H9 (cell line): ENCODE measurements around the gene EML4. TPM values are rescaled to one million over a fixed set of nuclear protein-coding genes. Genes with fewer than 3 reads are reported as not detected.

Experiments used
- DNase-seq: peaks from one replicate; pipeline ENCODE4 v3.0.0-alpha.2; 2017
- H2AFZ ChIP-seq: one replicate; pipeline ENCODE4 v1.6.1; 2013; ENCODE audit warnings: mild to moderate bottlenecking, low read length, control low read depth, moderate library complexity
- H2AK5ac ChIP-seq: 2 replicates; pipeline ENCODE4 v1.6.1; 2013; ENCODE audit warnings: low read length, control low read depth, mixed read lengths; ENCODE audit not compliant: insufficient read length
- H2BK120ac ChIP-seq: one replicate; pipeline ENCODE4 v1.6.1; 2013; ENCODE audit warnings: low read depth, mild to moderate bottlenecking, low read length, control low read depth, inconsistent platforms; ENCODE audit not compliant: poor library complexity, severe bottlenecking
- H2BK12ac ChIP-seq: 2 replicates; pipeline ENCODE4 v1.6.1; 2013; ENCODE audit warnings: low read length, control low read depth, mixed read lengths, low read depth; ENCODE audit not compliant: insufficient read length
- H2BK15ac ChIP-seq: 2 replicates; pipeline ENCODE4 v1.6.1; 2013; ENCODE audit warnings: low read depth, low read length, control low read depth
- H2BK20ac ChIP-seq: one replicate; pipeline ENCODE4 v1.6.1; 2013; ENCODE audit warnings: low read depth, mild to moderate bottlenecking, low read length, control low read depth, inconsistent platforms; ENCODE audit not compliant: poor library complexity, severe bottlenecking
- H2BK5ac ChIP-seq: 2 replicates; pipeline ENCODE4 v1.6.1; 2013; ENCODE audit warnings: low read length, control low read depth, mixed read lengths; ENCODE audit not compliant: insufficient read length
- H3K14ac ChIP-seq: 2 replicates; pipeline ENCODE4 v1.6.1; 2013; ENCODE audit warnings: low read length, control low read depth; ENCODE audit not compliant: insufficient read depth
- H3K18ac ChIP-seq: 2 replicates; pipeline ENCODE4 v1.6.1; 2013; ENCODE audit warnings: low read depth, mild to moderate bottlenecking, mixed read lengths, low read length, control low read depth; ENCODE audit not compliant: insufficient read length
- H3K23ac ChIP-seq: 2 replicates; pipeline ENCODE4 v1.6.1; 2013; ENCODE audit warnings: low read length, control low read depth, mixed read lengths, low read depth; ENCODE audit not compliant: insufficient read length
- H3K23me2 ChIP-seq: 2 replicates; pipeline ENCODE4 v1.6.1; 2013; ENCODE audit warnings: low read depth, mild to moderate bottlenecking, mixed read lengths, low read length, control low read depth; ENCODE audit not compliant: insufficient read length, poor library complexity, severe bottlenecking
- H3K27ac ChIP-seq: 2 replicates; pipeline ENCODE4 v1.5.1; 2013; ENCODE audit warnings: low read length, control low read depth, mixed read lengths, low read depth; ENCODE audit not compliant: insufficient read length
- H3K27me3 ChIP-seq: 2 replicates; pipeline ENCODE4 v1.6.1; 2013; ENCODE audit warnings: low read length, control low read depth, inconsistent platforms; ENCODE audit not compliant: insufficient read depth
- H3K4ac ChIP-seq: 2 replicates; pipeline ENCODE4 v1.6.1; 2013; ENCODE audit warnings: low read depth, mild to moderate bottlenecking, control low read depth, inconsistent platforms, low read length, moderate library complexity
- H3K4me1 ChIP-seq: 2 replicates; pipeline ENCODE4 v1.6.1; 2013; ENCODE audit warnings: low read length, control low read depth, inconsistent platforms; ENCODE audit not compliant: insufficient read depth
- H3K4me2 ChIP-seq: 2 replicates; pipeline ENCODE4 v1.6.1; 2013; ENCODE audit warnings: low read length, control low read depth, mixed read lengths; ENCODE audit not compliant: insufficient read length, insufficient read depth
- H3K56ac ChIP-seq: 2 replicates; pipeline ENCODE4 v1.6.1; 2013; ENCODE audit warnings: low read depth, mild to moderate bottlenecking, mixed read lengths, low read length, control low read depth; ENCODE audit not compliant: insufficient read length
- H3K79me1 ChIP-seq: 2 replicates; pipeline ENCODE4 v1.6.1; 2013; ENCODE audit warnings: low read depth, mild to moderate bottlenecking, moderate library complexity, low read length, control low read depth, inconsistent platforms; ENCODE audit not compliant: insufficient read depth, poor library complexity, severe bottlenecking
- H3K79me2 ChIP-seq: 2 replicates; pipeline ENCODE4 v1.6.1; 2013; ENCODE audit warnings: low read length, control low read depth, inconsistent platforms; ENCODE audit not compliant: insufficient read depth
- H3K9ac ChIP-seq: 2 replicates; pipeline ENCODE4 v1.6.1; 2013; ENCODE audit warnings: low read length, control low read depth, mixed read lengths; ENCODE audit not compliant: insufficient read length; ENCODE audit errors: extremely low read depth
- H3K9me3 ChIP-seq: one replicate; pipeline ENCODE4 v1.6.1; 2013; ENCODE audit warnings: low read depth, low read length, inconsistent platforms; ENCODE audit not compliant: control insufficient read depth
- H3T11ph ChIP-seq: one replicate; pipeline ENCODE4 v1.6.1; 2013; ENCODE audit warnings: mild to moderate bottlenecking, low read length, control low read depth, inconsistent platforms
- H4K20me1 ChIP-seq: one replicate; pipeline ENCODE4 v1.6.1; 2013; ENCODE audit not compliant: control insufficient read depth, insufficient read length, insufficient read depth
- H4K5ac ChIP-seq: 2 replicates; pipeline ENCODE4 v1.6.1; 2013; ENCODE audit warnings: low read depth, mild to moderate bottlenecking, mixed read lengths, low read length, control low read depth; ENCODE audit not compliant: insufficient read length
- H4K8ac ChIP-seq: replicated peaks from 2 replicates; pipeline ENCODE4 v1.6.1; 2013; ENCODE audit warnings: low read length, control low read depth, mixed read lengths, low read depth; ENCODE audit not compliant: insufficient read length
- H4K91ac ChIP-seq: 2 replicates; pipeline ENCODE4 v1.6.1; 2013; ENCODE audit warnings: low read depth, mild to moderate bottlenecking, moderate library complexity, mixed read lengths, low read length, control low read depth; ENCODE audit not compliant: insufficient read length
- H3K27ac Mint-ChIP-seq, 3 experiments: 2 replicates in 2 of 3; 3 replicates in 1 of 3; pipeline ENCODE4 v1.8.0; 2020 to 2021; ENCODE audit warnings: mixed read lengths in 3 of 3, mild to moderate bottlenecking in 1 of 3, moderate library complexity in 1 of 3
- H3K27me3 Mint-ChIP-seq: 2 replicates; pipeline ENCODE4 v1.8.0; 2021; ENCODE audit warnings: low read depth, mild to moderate bottlenecking, moderate library complexity, mixed read lengths
- H3K36me3 Mint-ChIP-seq, 3 experiments: 2 replicates in 2 of 3; 3 replicates in 1 of 3; pipeline ENCODE4 v1.8.0; 2020 to 2021; ENCODE audit warnings: low read depth in 3 of 3, mixed read lengths in 3 of 3; ENCODE audit not compliant: insufficient read depth in 1 of 3
- H3K4me1 Mint-ChIP-seq, 2 experiments: 2 replicates each; pipeline ENCODE4 v1.8.0; 2020; ENCODE audit warnings: mixed read lengths in 2 of 2
- H3K4me3 Mint-ChIP-seq, 2 experiments: 2 replicates in 1 of 2; 3 replicates in 1 of 2; pipeline ENCODE4 v1.8.0; 2020 to 2021; ENCODE audit warnings: mild to moderate bottlenecking in 2 of 2, mixed read lengths in 2 of 2, moderate library complexity in 1 of 2
- H3K9me3 Mint-ChIP-seq, 2 experiments: 2 replicates in 1 of 2; 3 replicates in 1 of 2; pipeline ENCODE4 v1.8.0; 2020; ENCODE audit warnings: mild to moderate bottlenecking in 2 of 2, mixed read lengths in 2 of 2, moderate library complexity in 1 of 2
- WGBS: extraction: QIAGEN DNeasy Blood & Tissue Kit; methylation state at CpG from one replicate; pipeline ENCODE4 v1.1.7; 2013; ENCODE audit warnings: missing lambda C conversion rate, low lambda C conversion rate, mixed read lengths; ENCODE audit not compliant: insufficient read length; ENCODE audit errors: extremely low coverage; 5-methylcytosine and 5-hydroxymethylcytosine counted together
- total RNA-seq: library from RNA; stranded (reverse); gene quantifications from 2 replicates; pipeline ENCODE4 v1.2.1, GENCODE V29; 2021
- TF ChIP-seq, protein P1 (sequence below): fragments of 200-600 bp; sonication (generic); conservative IDR thresholded peaks from 3 replicates; pipeline ENCODE4 v1.8.0; 2021; ENCODE audit warnings: antibody characterized with exemption, mild to moderate bottlenecking

The EML4 gene
- total RNA-seq, 1 experiment from 2014 or later = 68.6 TPM

DNA sequence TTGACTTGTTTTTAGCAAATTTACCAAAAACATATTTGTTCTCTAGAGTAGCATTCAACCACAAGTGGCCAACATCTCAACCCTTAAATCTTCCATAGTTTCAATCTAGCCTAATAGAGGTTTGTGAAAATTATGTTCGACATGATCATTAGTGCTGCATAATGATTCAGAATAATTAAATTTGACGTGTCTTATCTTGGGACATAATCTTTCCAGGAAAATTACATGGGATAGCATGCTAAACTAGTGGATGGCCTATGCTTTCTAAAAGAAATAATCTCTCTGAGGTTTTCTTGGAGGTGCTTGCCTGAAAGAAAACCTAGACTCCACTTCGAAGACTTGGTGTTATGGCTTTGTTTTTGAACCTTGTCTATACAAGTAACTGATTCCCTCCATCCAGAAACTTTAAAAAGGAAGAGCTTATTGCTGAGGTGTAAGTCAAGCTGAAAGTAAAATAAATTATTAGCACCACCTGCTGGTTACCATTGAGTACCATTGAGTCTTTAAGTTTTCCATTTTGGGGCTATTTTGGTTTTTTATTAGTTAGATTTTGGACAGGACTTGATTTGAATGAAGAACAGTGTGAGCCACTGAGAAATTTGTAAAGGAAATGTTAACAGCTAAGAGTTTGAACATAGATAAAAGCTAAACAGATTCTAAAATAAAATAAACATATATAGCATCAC lies 159.1 kb downstream of the EML4 start:
- no peak overlapping the region for H2BK5ac ChIP-seq
- WGBS = no CpG with 5 or more reads among the region's 3 CpGs
- H3T11ph ChIP-seq = no peak overlapping the region
- H2BK20ac ChIP-seq = no peak overlapping the region
- H2BK15ac ChIP-seq = no peak overlapping the region
- H3K27me3 ChIP-seq = no peaks in the 10 kb centered on the region
- H3K23ac ChIP-seq = no peak overlapping the region
- H2AFZ ChIP-seq = no peak overlapping the region
- H3K4me3 Mint-ChIP-seq = no peak overlapping the region
- no peak overlapping the region for H3K56ac ChIP-seq
- H3K9ac ChIP-seq = no peak overlapping the region
- H3K23me2 ChIP-seq = no peaks in the 10 kb centered on the region
- H3K9me3 Mint-ChIP-seq = no peaks in the 10 kb centered on the region
- H3K14ac ChIP-seq = no peak overlapping the region
- no peaks in the 10 kb centered on the region for H3K79me1 ChIP-seq
- H3K9me3 ChIP-seq = no peaks in the 10 kb centered on the region
- peaks cover 16 to 41% (median 34%) of the 10 kb centered on the region in 3 experiments; a peak in 6 of 7 replicates for H3K36me3 Mint-ChIP-seq
- no peak overlapping the region for H2AK5ac ChIP-seq
- no peaks in the 10 kb centered on the region for H3K4me1 ChIP-seq
- H4K5ac ChIP-seq = no peak overlapping the region
- no peaks in the 10 kb centered on the region for H3K27me3 Mint-ChIP-seq
- H3K18ac ChIP-seq = no peak overlapping the region
- no peaks in the 10 kb centered on the region for H3K79me2 ChIP-seq
- H3K4me1 Mint-ChIP-seq = no peaks in the 10 kb centered on the region
- no peak overlapping the region for H3K4me2 ChIP-seq
- no peak overlapping the region for H4K8ac ChIP-seq
- no peaks in the 10 kb centered on the region for H4K20me1 ChIP-seq
- no peak overlapping the region for H3K27ac Mint-ChIP-seq
- DNase-seq = no peak
- H2BK120ac ChIP-seq = no peak overlapping the region
- no peak overlapping the region for H3K27ac ChIP-seq
- no peak overlapping the region for H4K91ac ChIP-seq
- no peak overlapping the region for H3K4ac ChIP-seq
- TF ChIP-seq, protein P1, sequence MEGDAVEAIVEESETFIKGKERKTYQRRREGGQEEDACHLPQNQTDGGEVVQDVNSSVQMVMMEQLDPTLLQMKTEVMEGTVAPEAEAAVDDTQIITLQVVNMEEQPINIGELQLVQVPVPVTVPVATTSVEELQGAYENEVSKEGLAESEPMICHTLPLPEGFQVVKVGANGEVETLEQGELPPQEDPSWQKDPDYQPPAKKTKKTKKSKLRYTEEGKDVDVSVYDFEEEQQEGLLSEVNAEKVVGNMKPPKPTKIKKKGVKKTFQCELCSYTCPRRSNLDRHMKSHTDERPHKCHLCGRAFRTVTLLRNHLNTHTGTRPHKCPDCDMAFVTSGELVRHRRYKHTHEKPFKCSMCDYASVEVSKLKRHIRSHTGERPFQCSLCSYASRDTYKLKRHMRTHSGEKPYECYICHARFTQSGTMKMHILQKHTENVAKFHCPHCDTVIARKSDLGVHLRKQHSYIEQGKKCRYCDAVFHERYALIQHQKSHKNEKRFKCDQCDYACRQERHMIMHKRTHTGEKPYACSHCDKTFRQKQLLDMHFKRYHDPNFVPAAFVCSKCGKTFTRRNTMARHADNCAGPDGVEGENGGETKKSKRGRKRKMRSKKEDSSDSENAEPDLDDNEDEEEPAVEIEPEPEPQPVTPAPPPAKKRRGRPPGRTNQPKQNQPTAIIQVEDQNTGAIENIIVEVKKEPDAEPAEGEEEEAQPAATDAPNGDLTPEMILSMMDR = peak; percentile 50
- no peak overlapping the region for H2BK12ac ChIP-seq
